Tibial artery (tissue), 4 donors: ENCODE results near the gene FDX1.
"Not testable (repeated sequence)": the region's sequence is repeated elsewhere in the genome, so short reads cannot be mapped to it uniquely, and the experiment has no call there.

ENCODE experiments used
- DNase-seq, 2 donors: peaks; one replicate each; pipeline ENCODE4 v3.0.0-alpha.2; 2019
- H3K27ac ChIP-seq, 2 donors: fragments of 200-600 bp; sonication (generic) in 1 of 2; 1 replicate in 1 of 2; 2 replicates in 1 of 2; pipeline ENCODE4 v1.5.1; 2018 to 2019; ENCODE audit warnings: mild to moderate bottlenecking in 1 of 2
- H3K27me3 ChIP-seq, 2 donors: fragments of 200-600 bp; sonication (generic) in 1 of 2; one replicate each; pipeline versions ENCODE4 v1.5.1 to v1.6.0; 2016 to 2019
- H3K36me3 ChIP-seq, 3 donors: fragments of 200-600 bp; sonication (generic) in 2 of 3; one replicate each; pipeline ENCODE4 v1.5.1; 2016 to 2019; ENCODE audit warnings: mild to moderate bottlenecking in 2 of 3
- H3K4me1 ChIP-seq, 4 donors: fragments of 200-600 bp; sonication (generic) in 2 of 4; 1 replicate in 3 of 4; 2 replicates in 1 of 4; pipeline ENCODE4 v1.5.1; 2016 to 2019
- H3K4me3 ChIP-seq, 2 donors: fragments of 200-600 bp; sonication (generic) in 1 of 2; 1 replicate in 1 of 2; 2 replicates in 1 of 2; pipeline ENCODE4 v1.5.1; 2018 to 2019; ENCODE audit warnings: mild to moderate bottlenecking in 2 of 2
- H3K9me3 ChIP-seq, 3 donors: fragments of 200-600 bp; sonication (generic) in 1 of 3; one replicate each; pipeline ENCODE4 v1.5.1; 2016 to 2019
- intact Hi-C: fragments of 100-400 bp; cut with DNase I; formaldehyde crosslinking; loops from one replicate; pipeline ENCODE4 v1.15.0; 2023; ENCODE audit warnings: low total_unique reads
- TF ChIP-seq, protein P1 (sequence below), 2 experiments: fragments of 200-600 bp in 1 of 2; fragments of 450-650 bp in 1 of 2; IDR thresholded peaks; one replicate each; pipeline ENCODE4 v1.5.1; 2017 to 2019; ENCODE audit warnings: antibody characterized with exemption in 2 of 2, mild to moderate bottlenecking in 1 of 2, moderate library complexity in 1 of 2

Gene FDX1, protein sequence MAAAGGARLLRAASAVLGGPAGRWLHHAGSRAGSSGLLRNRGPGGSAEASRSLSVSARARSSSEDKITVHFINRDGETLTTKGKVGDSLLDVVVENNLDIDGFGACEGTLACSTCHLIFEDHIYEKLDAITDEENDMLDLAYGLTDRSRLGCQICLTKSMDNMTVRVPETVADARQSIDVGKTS

GRCh38 chr11:110429731-110430266, at the start of gene FDX1:
TSS of gene FDX1 (plus strand) at chr11:110429948. CDS start at chr11:110430121, 173 bp downstream.
- Histone ChIP-seq H3K27ac (peak within 1 kb of the TSS; percentile 92 to 93), H3K4me1 (peaks cover 0 to 31% (median 11%) of the 10 kb centered on the region in 4 donors), H3K9me3 (no peaks in the 10 kb centered on the region), H3K4me3 (peak within 1 kb of the TSS; percentile 84 to 87), H3K36me3 (no peaks in the 10 kb centered on the region), H3K27me3 (no peaks in the 10 kb centered on the region)
- TF ChIP-seq, protein P1, sequence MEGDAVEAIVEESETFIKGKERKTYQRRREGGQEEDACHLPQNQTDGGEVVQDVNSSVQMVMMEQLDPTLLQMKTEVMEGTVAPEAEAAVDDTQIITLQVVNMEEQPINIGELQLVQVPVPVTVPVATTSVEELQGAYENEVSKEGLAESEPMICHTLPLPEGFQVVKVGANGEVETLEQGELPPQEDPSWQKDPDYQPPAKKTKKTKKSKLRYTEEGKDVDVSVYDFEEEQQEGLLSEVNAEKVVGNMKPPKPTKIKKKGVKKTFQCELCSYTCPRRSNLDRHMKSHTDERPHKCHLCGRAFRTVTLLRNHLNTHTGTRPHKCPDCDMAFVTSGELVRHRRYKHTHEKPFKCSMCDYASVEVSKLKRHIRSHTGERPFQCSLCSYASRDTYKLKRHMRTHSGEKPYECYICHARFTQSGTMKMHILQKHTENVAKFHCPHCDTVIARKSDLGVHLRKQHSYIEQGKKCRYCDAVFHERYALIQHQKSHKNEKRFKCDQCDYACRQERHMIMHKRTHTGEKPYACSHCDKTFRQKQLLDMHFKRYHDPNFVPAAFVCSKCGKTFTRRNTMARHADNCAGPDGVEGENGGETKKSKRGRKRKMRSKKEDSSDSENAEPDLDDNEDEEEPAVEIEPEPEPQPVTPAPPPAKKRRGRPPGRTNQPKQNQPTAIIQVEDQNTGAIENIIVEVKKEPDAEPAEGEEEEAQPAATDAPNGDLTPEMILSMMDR (IDR thresholded peaks at IDR 0.05) = peak; percentile 62 to 71
- peak; percentile 73 to 85 for DNase-seq
- intact Hi-C loops = loop anchor here (5.0 kb wide), 1 partner anchor 337 kb away; the partner anchor contains the start of gene ZC3H12C

DNA sequence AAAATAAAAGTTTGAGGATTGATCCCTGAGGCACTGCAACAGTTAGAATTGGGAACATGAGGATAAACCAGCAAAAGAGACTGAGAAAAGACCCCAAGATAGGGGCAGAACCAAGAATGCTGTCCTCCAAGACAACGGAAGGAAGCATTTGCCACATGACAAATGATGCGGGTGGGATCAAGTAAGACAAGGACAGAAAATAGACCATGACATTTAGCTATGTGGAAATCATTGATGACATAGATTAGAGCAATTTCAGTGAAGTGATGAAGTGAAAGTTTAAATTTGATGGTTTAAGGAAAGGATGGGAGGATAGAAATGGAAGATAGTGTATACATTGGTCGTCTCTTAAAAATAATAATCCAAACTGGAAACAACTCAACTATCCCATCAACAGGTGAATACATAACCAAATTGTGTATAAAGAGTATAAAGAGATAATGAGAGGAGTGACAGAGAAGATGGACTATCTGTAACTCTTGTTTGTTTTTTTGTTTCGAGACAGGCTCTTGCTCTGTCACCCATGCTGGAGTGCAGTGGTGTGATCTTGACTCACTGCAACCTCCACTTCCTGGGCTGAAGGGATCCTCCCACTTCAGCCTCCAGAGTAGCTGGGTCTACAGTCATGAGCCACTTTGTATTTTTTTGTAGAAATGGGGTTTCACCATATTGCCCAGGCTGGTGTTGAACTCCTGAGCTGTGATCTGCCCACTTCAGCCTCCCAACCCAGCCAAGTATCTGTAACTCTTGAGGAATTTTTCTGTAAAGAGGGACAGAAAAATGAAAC, 48.7 kb upstream of the FDX1 start:
- H3K4me1 ChIP-seq = peaks cover 0 to 8% (median 1%) of the 10 kb centered on the region in 4 donors
- H3K27ac ChIP-seq = no peak overlapping the region
- H3K27me3 ChIP-seq = no peaks in the 10 kb centered on the region
- H3K9me3 ChIP-seq = no peaks in the 10 kb centered on the region
- intact Hi-C loops = no loop called here
- TF ChIP-seq, protein P1 (IDR thresholded peaks at IDR 0.05) = no peak
- no peak overlapping the region for H3K4me3 ChIP-seq
- no peaks in the 10 kb centered on the region for H3K36me3 ChIP-seq
- no peak for DNase-seq

- H3K27ac ChIP-seq, DNase-seq, H3K4me1 ChIP-seq, intact Hi-C loops, H3K9me3 ChIP-seq, H3K4me3 ChIP-seq, H3K36me3 ChIP-seq, H3K27me3 ChIP-seq: not testable (repeated sequence)
Observed at GRCh38 chr11:110388231-110388630, 41.5 kb upstream of the FDX1 start.

DNA sequence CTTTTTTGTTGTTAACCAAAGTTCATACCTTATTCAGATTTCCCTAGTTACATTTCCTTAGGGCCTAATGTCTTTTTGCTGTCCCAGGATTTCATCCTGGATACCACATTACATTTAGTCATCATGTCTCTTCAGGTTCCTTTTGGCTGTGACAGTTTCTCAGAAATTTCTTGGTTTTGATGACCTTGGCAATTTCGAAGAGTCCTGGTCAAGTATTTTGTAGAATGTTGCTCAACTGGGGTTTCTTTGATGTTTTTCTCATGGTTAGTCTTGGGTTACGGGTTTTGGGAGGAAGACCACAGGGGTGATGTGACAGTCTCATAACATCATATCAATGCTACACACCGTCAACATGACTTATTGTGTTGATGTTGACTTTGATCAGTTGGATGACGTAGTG, 39.8 kb upstream of the FDX1 start:
- Histone ChIP-seq H3K27ac (no peak overlapping the region), H3K9me3 (peaks cover 0 to 8% (median 0%) of the 10 kb centered on the region in 3 donors), H3K27me3 (no peaks in the 10 kb centered on the region), H3K4me3 (no peak overlapping the region), H3K36me3 (no peaks in the 10 kb centered on the region), H3K4me1 (no peaks in the 10 kb centered on the region)
- intact Hi-C loops = no loop called here
- TF ChIP-seq, protein P1 (IDR thresholded peaks at IDR 0.05) = no peak
- no peak for DNase-seq

- H3K27ac ChIP-seq = no peak overlapping the region
- TF ChIP-seq, protein P1 (IDR thresholded peaks at IDR 0.05) = no peak
- H3K4me3 ChIP-seq = no peak overlapping the region
- no peaks in the 10 kb centered on the region for H3K27me3 ChIP-seq
- DNase-seq = no peak
- no peaks in the 10 kb centered on the region for H3K4me1 ChIP-seq
- H3K36me3 ChIP-seq = no peaks in the 10 kb centered on the region
- peaks cover 0 to 9% (median 0%) of the 10 kb centered on the region in 3 donors for H3K9me3 ChIP-seq
- intact Hi-C loops = no loop called here
Observed at GRCh38 chr11:110392056-110392455, 37.7 kb upstream of the FDX1 start.

DNA sequence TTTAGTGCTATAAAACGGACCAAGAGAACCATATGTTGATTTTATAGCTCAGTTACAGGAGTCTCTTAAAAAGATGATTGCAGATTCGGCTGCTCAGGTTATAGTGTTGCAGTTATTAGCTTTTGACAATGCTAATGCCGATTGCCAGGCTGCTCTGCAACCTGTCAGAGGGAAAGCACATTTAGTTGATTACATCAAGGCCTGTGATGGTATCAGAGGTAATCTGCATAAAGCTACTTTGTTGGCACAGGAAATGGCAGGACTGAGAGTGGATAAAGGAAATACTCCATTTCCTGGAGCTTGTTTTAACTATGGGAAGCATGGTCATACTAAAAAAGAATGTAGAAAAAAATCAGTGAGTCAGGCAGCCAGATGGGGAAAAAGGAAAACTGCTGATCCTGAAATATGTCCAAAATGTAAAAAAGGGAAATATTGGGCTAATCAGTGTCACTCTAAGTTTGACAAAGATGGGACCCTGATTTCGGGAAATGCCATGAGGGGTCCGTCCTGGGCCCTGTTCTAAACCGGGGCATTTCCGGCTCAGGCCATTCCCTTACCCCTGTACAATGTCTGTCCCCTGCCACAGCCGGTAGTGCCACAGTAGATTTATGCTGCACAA, 32.0 kb upstream of the FDX1 start:
- H3K27me3 ChIP-seq, H3K4me1 ChIP-seq, H3K27ac ChIP-seq, intact Hi-C loops, H3K4me3 ChIP-seq, H3K9me3 ChIP-seq, DNase-seq, H3K36me3 ChIP-seq: not testable (repeated sequence)

DNA sequence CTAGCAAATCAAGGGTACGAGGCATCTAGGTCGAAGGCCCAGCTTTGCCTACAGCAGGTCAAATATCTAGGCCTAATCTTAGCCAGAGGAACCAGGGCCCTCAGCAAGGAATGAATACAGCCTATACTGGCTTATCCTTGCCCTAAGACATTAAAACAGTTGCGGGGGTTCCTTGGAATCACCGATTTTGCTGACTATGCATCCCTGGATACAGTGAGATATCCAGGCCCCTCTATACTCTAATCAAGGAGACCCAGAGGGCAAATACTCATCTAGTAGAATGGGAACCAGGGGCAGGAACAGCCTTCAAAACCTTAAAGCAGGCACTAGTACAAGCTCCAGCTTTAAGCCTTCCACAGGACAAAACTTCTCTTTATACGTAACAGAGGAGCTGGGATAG, 26.2 kb upstream of the FDX1 start:
- H3K4me1 ChIP-seq, H3K36me3 ChIP-seq, H3K4me3 ChIP-seq, H3K27ac ChIP-seq, DNase-seq, intact Hi-C loops, H3K9me3 ChIP-seq, H3K27me3 ChIP-seq: not testable (repeated sequence)

GRCh38 chr11:110405636-110406035, 24.1 kb upstream of the FDX1 start:
- H3K4me1 ChIP-seq, H3K9me3 ChIP-seq, DNase-seq, intact Hi-C loops, H3K4me3 ChIP-seq, H3K27me3 ChIP-seq, H3K27ac ChIP-seq, H3K36me3 ChIP-seq: not testable (repeated sequence)
